Esophagus muscularis mucosa (tissue), 4 donors: ENCODE results near the gene TRABD2B.

Experiments
- CTCF ChIP-seq, 3 experiments: fragments of 200-600 bp in 2 of 3; fragments of 450-650 bp in 1 of 3; sonication (generic) in 2 of 3; IDR thresholded peaks; one replicate each; pipeline ENCODE4 v1.5.1; 2017 to 2019; ENCODE audit warnings: antibody characterized with exemption in 3 of 3, mild to moderate bottlenecking in 2 of 3, moderate library complexity in 1 of 3
- EP300 ChIP-seq: sonication (generic); formaldehyde crosslinking; IDR thresholded peaks from one replicate; pipeline ENCODE4 v1.6.1; 2017; ENCODE audit warnings: antibody characterized with exemption
- POLR2A ChIP-seq: fragments of 450-650 bp; IDR thresholded peaks from one replicate; pipeline ENCODE4 v1.6.1; 2017; ENCODE audit warnings: antibody characterized with exemption, moderate library complexity, mild to moderate bottlenecking, low read depth
- POLR2AphosphoS5 ChIP-seq, 2 donors: sonication (generic); formaldehyde crosslinking; IDR thresholded peaks; one replicate each; pipeline ENCODE4 v1.6.1; 2017; ENCODE audit warnings: antibody characterized with exemption in 2 of 2

GRCh38 chr1:47785118-47785517 lies 212.1 kb downstream of the TRABD2B start:
- TF ChIP-seq POLR2A, result no peak
- no peak for TF ChIP-seq CTCF (IDR thresholded peaks at IDR 0.05)
- no peak for TF ChIP-seq POLR2AphosphoS5 (IDR thresholded peaks at IDR 0.05)
- no peak for TF ChIP-seq EP300
